Smooth muscle cell (in vitro differentiated cells): Measurements from ENCODE around the gene BMP7. TPM values are rescaled to one million over a fixed set of nuclear protein-coding genes. Genes with fewer than 3 reads are reported as not detected.

ENCODE experiments used
- DNase-seq: peaks from one replicate; lab custom pipeline; 2025; ENCODE audit not compliant: unreplicated experiment; lab: John Stamatoyannopoulos, UW
- H2AFZ ChIP-seq: fragments of 200-600 bp; sonication (generic); 2 replicates; pipeline ENCODE4 v1.6.0; 2016; ENCODE audit warnings: antibody characterized with exemption, low read depth, mild to moderate bottlenecking
- H3F3A ChIP-seq: fragments of 200-600 bp; sonication (generic); 2 replicates; pipeline ENCODE4 v1.6.0; 2017; ENCODE audit warnings: antibody characterized with exemption, low read depth
- H3K27ac ChIP-seq: fragments of 200-600 bp; sonication (generic); 2 replicates; pipeline ENCODE4 v1.5.1; 2016; ENCODE audit warnings: low read depth, mild to moderate bottlenecking
- H3K27me3 ChIP-seq: fragments of 200-600 bp; sonication (generic); 2 replicates; pipeline ENCODE4 v1.6.1; 2016; ENCODE audit warnings: low read depth, mild to moderate bottlenecking
- H3K36me3 ChIP-seq: fragments of 200-600 bp; sonication (generic); 2 replicates; pipeline ENCODE4 v1.5.1; 2016; ENCODE audit warnings: low read depth
- H3K4me1 ChIP-seq: fragments of 200-600 bp; sonication (generic); 2 replicates; pipeline ENCODE4 v1.5.1; 2016; ENCODE audit warnings: low read depth
- H3K4me2 ChIP-seq: fragments of 200-600 bp; sonication (generic); 2 replicates; pipeline ENCODE4 v1.6.0; 2016; ENCODE audit warnings: mild to moderate bottlenecking
- H3K4me3 ChIP-seq: fragments of 200-600 bp; sonication (generic); 2 replicates; pipeline ENCODE4 v1.5.1; 2016; ENCODE audit warnings: mild to moderate bottlenecking
- H3K79me2 ChIP-seq: fragments of 200-600 bp; sonication (generic); 2 replicates; pipeline ENCODE4 v1.6.0; 2016; ENCODE audit warnings: low read depth, mild to moderate bottlenecking
- H3K9ac ChIP-seq: fragments of 200-600 bp; sonication (generic); 2 replicates; pipeline ENCODE4 v1.6.0; 2016; ENCODE audit warnings: low read depth
- H3K9me3 ChIP-seq: fragments of 200-600 bp; sonication (generic); replicated peaks from 2 replicates; pipeline ENCODE4 v1.5.1; 2016; ENCODE audit warnings: low read depth
- H4K20me1 ChIP-seq: fragments of 200-600 bp; sonication (generic); 2 replicates; pipeline ENCODE4 v1.6.0; 2016; ENCODE audit warnings: low read depth
- CTCF ChIP-seq: fragments of 200-600 bp; sonication (generic); IDR thresholded peaks from 2 replicates; pipeline ENCODE4 v1.5.1; 2017; ENCODE audit warnings: borderline replicate concordance, mild to moderate bottlenecking, antibody characterized with exemption; ENCODE audit not compliant: insufficient read depth, poor library complexity, severe bottlenecking
- WGBS: methylation state at CpG from one replicate; pipeline ENCODE4 v1.1.7; 2016; ENCODE audit warnings: low lambda C conversion rate; 5-methylcytosine and 5-hydroxymethylcytosine counted together
- polyA plus RNA-seq: library from polyadenylated mRNA; unstranded; fragments of >200 nt; fragmentation: Nextera tagmentation; extraction: Ambion mirVana; gene quantifications from 2 replicates; pipeline ENCODE4 v1.2.1, GENCODE V29; 2016
- total RNA-seq: library from RNA; depleted of rRNA; stranded (reverse); fragments of >200 nt; gene quantifications from 2 replicates; pipeline ENCODE4 v1.2.3, GENCODE V29; 2014

BMP7 gene
- total and polyA plus RNA-seq, 2 experiments from 2014 or later = 18.1 to 28.3 TPM

- peak overlapping the region; percentile 16 for H3K27ac ChIP-seq
- H3K9me3 ChIP-seq = no peaks in the 10 kb centered on the region
- WGBS = 61% methylated on average over 13 of the region's 13 CpGs
- no peak overlapping the region for H3K9ac ChIP-seq
- no peak overlapping the region for H3K4me3 ChIP-seq
- H3F3A ChIP-seq = peaks cover 3% of the 10 kb centered on the region
- DNase-seq = no peak
- H3K4me2 ChIP-seq = peak overlapping the region; percentile 96
- peaks cover 42% of the 10 kb centered on the region for H3K79me2 ChIP-seq
- no peak for TF ChIP-seq CTCF
- H3K27me3 ChIP-seq = no peaks in the 10 kb centered on the region
- no peaks in the 10 kb centered on the region for H4K20me1 ChIP-seq
- H3K36me3 ChIP-seq = no peaks in the 10 kb centered on the region
- H2AFZ ChIP-seq = peak overlapping the region; percentile 29
- H3K4me1 ChIP-seq = peaks cover 70% of the 10 kb centered on the region
Measured at GRCh38 chr20:57261457-57262251, 4.8 kb downstream of the BMP7 start.

GRCh38 chr20:57260934-57261333, 5.5 kb downstream of the BMP7 start:
- 60% methylated on average over 14 of the region's 14 CpGs for WGBS
- H3K79me2 ChIP-seq = peaks cover 49% of the 10 kb centered on the region
- H3K9ac ChIP-seq = no peak overlapping the region
- H3F3A ChIP-seq = peaks cover 3% of the 10 kb centered on the region
- no peaks in the 10 kb centered on the region for H3K27me3 ChIP-seq
- peaks cover 68% of the 10 kb centered on the region for H3K4me1 ChIP-seq
- peak overlapping the region; percentile 96 for H3K4me2 ChIP-seq
- no peak overlapping the region for H3K27ac ChIP-seq
- H3K9me3 ChIP-seq = no peaks in the 10 kb centered on the region
- H4K20me1 ChIP-seq = no peaks in the 10 kb centered on the region
- H3K36me3 ChIP-seq = no peaks in the 10 kb centered on the region
- no peak for DNase-seq
- TF ChIP-seq CTCF = no peak
- H2AFZ ChIP-seq = no peak overlapping the region
- no peak overlapping the region for H3K4me3 ChIP-seq

- no peaks in the 10 kb centered on the region for H4K20me1 ChIP-seq
- no peak for DNase-seq
- TF ChIP-seq CTCF = no peak
- peak overlapping the region; percentile 43 for H3K4me2 ChIP-seq
- no peak overlapping the region for H3K4me3 ChIP-seq
- H3F3A ChIP-seq = peaks cover 3% of the 10 kb centered on the region
- no peak overlapping the region for H3K9ac ChIP-seq
- no peak overlapping the region for H2AFZ ChIP-seq
- peaks cover 48% of the 10 kb centered on the region for H3K79me2 ChIP-seq
- peaks cover 68% of the 10 kb centered on the region for H3K4me1 ChIP-seq
- H3K9me3 ChIP-seq = no peaks in the 10 kb centered on the region
- no peaks in the 10 kb centered on the region for H3K36me3 ChIP-seq
- no peaks in the 10 kb centered on the region for H3K27me3 ChIP-seq
- no peak overlapping the region for H3K27ac ChIP-seq
- WGBS = 73% methylated on average over 23 of the region's 23 CpGs
Measured at GRCh38 chr20:57259938-57260921, 6.2 kb downstream of the BMP7 start.
